Measurements from ENCODE around the gene ZDHHC14. TPM values are rescaled to one million over a fixed set of nuclear protein-coding genes. Genes with fewer than 3 reads are reported as not detected.

ZDHHC14 gene
- total RNA-seq, 2 experiments from 2014 or later: 1.3 to 1.6 TPM

GRCh38 chr6:157445277-157446009 is 64.5 kb downstream of the ZDHHC14 start:
- ATAC-seq (ENCODE audit: poor library complexity) (no peak), DNase-seq (no peak)
- intact Hi-C loops (cut with DNase I, micrococcal nuclease): no loop called here
- Mint-ChIP-seq H3K9me3 (peaks cover 2% of the 10 kb centered on the region), H3K4me3 (no peak overlapping the region), H3K36me3 (ENCODE audit: low read depth) (no peaks in the 10 kb centered on the region), H3K27ac (no peak overlapping the region), H3K4me1 (ENCODE audit: low read depth) (no peaks in the 10 kb centered on the region), H3K27me3 (no peaks in the 10 kb centered on the region)
- no peaks in the 10 kb centered on the region for H3K4me1 ChIP-seq (ENCODE audit: insufficient read depth, low read length)
- no peak for TF ChIP-seq CTCF (IDR thresholded peaks at IDR 0.05)
- POLR2A ChIA-PET: no interaction called here
- H3K9me3 ChIP-seq (ENCODE audit: control insufficient read depth in 1 of 2, insufficient read depth in 1 of 2, low read length in 2 of 2): no peaks in the 10 kb centered on the region
- no peak overlapping the region for H3K27ac ChIP-seq (ENCODE audit: low read depth in 1 of 2, low read length in 2 of 2)
- no peak overlapping the region for H3K4me3 ChIP-seq (ENCODE audit: low read length)
- H3K36me3 ChIP-seq (ENCODE audit: insufficient read depth, low read length): no peaks in the 10 kb centered on the region
- CTCF ChIA-PET: no interaction called here
- H3K27me3 ChIP-seq (ENCODE audit: control insufficient read depth in 1 of 2, insufficient read depth in 2 of 2, low read length in 2 of 2): no peaks in the 10 kb centered on the region

GRCh38 chr6:157447735-157448134 is 66.7 kb downstream of the ZDHHC14 start:
- H3K27me3 Mint-ChIP-seq: no peaks in the 10 kb centered on the region
- no peaks in the 10 kb centered on the region for H3K9me3 ChIP-seq (ENCODE audit: control insufficient read depth in 1 of 2, insufficient read depth in 1 of 2, low read length in 2 of 2)
- no peak overlapping the region for H3K4me3 Mint-ChIP-seq
- no peak overlapping the region for H3K27ac ChIP-seq (ENCODE audit: low read depth in 1 of 2, low read length in 2 of 2)
- ChIA-PET CTCF (no interaction called here), POLR2A (no interaction called here)
- H3K4me3 ChIP-seq (ENCODE audit: low read length): no peak overlapping the region
- no peak overlapping the region for H3K27ac Mint-ChIP-seq
- intact Hi-C loops (cut with DNase I, micrococcal nuclease): no loop called here
- ATAC-seq (ENCODE audit: poor library complexity) (no peak), DNase-seq (no peak)
- TF ChIP-seq CTCF (IDR thresholded peaks at IDR 0.05): no peak
- no peaks in the 10 kb centered on the region for H3K27me3 ChIP-seq (ENCODE audit: control insufficient read depth in 1 of 2, insufficient read depth in 2 of 2, low read length in 2 of 2)
- H3K4me1 ChIP-seq (ENCODE audit: insufficient read depth, low read length): no peaks in the 10 kb centered on the region
- no peaks in the 10 kb centered on the region for H3K4me1 Mint-ChIP-seq (ENCODE audit: low read depth)
- H3K36me3 ChIP-seq (ENCODE audit: insufficient read depth, low read length): no peaks in the 10 kb centered on the region
- H3K9me3 Mint-ChIP-seq: peaks cover 2% of the 10 kb centered on the region
- no peaks in the 10 kb centered on the region for H3K36me3 Mint-ChIP-seq (ENCODE audit: low read depth)

- H3K9me3 ChIP-seq (ENCODE audit: control insufficient read depth in 1 of 2, insufficient read depth in 1 of 2, low read length in 2 of 2): no peaks in the 10 kb centered on the region
- no peak overlapping the region for H3K27ac ChIP-seq (ENCODE audit: low read depth in 1 of 2, low read length in 2 of 2)
- no peaks in the 10 kb centered on the region for H3K36me3 ChIP-seq (ENCODE audit: insufficient read depth, low read length)
- Mint-ChIP-seq H3K4me3 (no peak overlapping the region), H3K27me3 (no peaks in the 10 kb centered on the region), H3K27ac (no peak overlapping the region), H3K9me3 (no peaks in the 10 kb centered on the region), H3K36me3 (ENCODE audit: low read depth) (no peaks in the 10 kb centered on the region), H3K4me1 (ENCODE audit: low read depth) (no peaks in the 10 kb centered on the region)
- POLR2A ChIA-PET: no interaction called here
- intact Hi-C loops (cut with DNase I, micrococcal nuclease): no loop called here
- no peaks in the 10 kb centered on the region for H3K27me3 ChIP-seq (ENCODE audit: control insufficient read depth in 1 of 2, insufficient read depth in 2 of 2, low read length in 2 of 2)
- H3K4me3 ChIP-seq (ENCODE audit: low read length): no peak overlapping the region
- ATAC-seq (ENCODE audit: poor library complexity) (no peak), DNase-seq (no peak)
- no peaks in the 10 kb centered on the region for H3K4me1 ChIP-seq (ENCODE audit: insufficient read depth, low read length)
- no peak for TF ChIP-seq CTCF (IDR thresholded peaks at IDR 0.05)
- CTCF ChIA-PET: no interaction called here
Measured at GRCh38 chr6:157449610-157450009, 68.6 kb downstream of the ZDHHC14 start.
